Activated T-helper 1 cell treated with anti-CD3 and anti-CD28 coated beads, Interleukin-12 subunit alpha, Interleukin-12 subunit beta, Interleukin-2, Interleukin-4 antibody, amounts not matched to agents 30 ng/mL and 10 ng/mL and 1 ng/mL, durations not matched to agents 14 hours and 24 hours and 36 hours (primary cell): ENCODE results near the gene MT1F. TPM values are rescaled to one million over a fixed set of nuclear protein-coding genes. Genes with fewer than 3 reads are reported as not detected.

Source experiments
- DNase-seq: peaks from one replicate; pipeline ENCODE4 v3.0.0; 2021; ENCODE audit warnings: low spot score
- H3K27ac Mint-ChIP-seq: one replicate; pipeline ENCODE4 v1.8.0; 2021; ENCODE audit warnings: mild to moderate bottlenecking, mixed read lengths
- H3K27me3 Mint-ChIP-seq: one replicate; pipeline ENCODE4 v1.8.0; 2022; ENCODE audit warnings: mild to moderate bottlenecking, moderate library complexity, mixed read lengths; ENCODE audit not compliant: insufficient read depth
- H3K36me3 Mint-ChIP-seq: one replicate; pipeline ENCODE4 v1.8.0; 2021; ENCODE audit warnings: low read depth, mixed read lengths
- H3K4me1 Mint-ChIP-seq: one replicate; pipeline ENCODE4 v1.8.0; 2021; ENCODE audit warnings: low read depth, mixed read lengths
- H3K4me3 Mint-ChIP-seq: one replicate; pipeline ENCODE4 v1.8.0; 2021; ENCODE audit warnings: mild to moderate bottlenecking, moderate library complexity, mixed read lengths
- H3K9me3 Mint-ChIP-seq: one replicate; pipeline ENCODE4 v1.8.0; 2021; ENCODE audit warnings: mixed read lengths
- intact Hi-C: fragments of 100-400 bp; cut with micrococcal nuclease; formaldehyde crosslinking; loops from one replicate; pipeline ENCODE4 v1.15.1; 2024
- total RNA-seq: library from RNA; stranded (reverse); gene quantifications from 2 replicates; pipeline ENCODE4 v1.2.3, GENCODE V29; 2022

Gene MT1F
- total RNA-seq, 1 donor from 2014 or later = 5.2 TPM

- Mint-ChIP-seq H3K36me3 (no peaks in the 10 kb centered on the region), H3K27ac (no peak overlapping the region), H3K4me1 (peaks cover 36% of the 10 kb centered on the region), H3K9me3 (no peaks in the 10 kb centered on the region), H3K27me3 (peaks cover 49% of the 10 kb centered on the region), H3K4me3 (no peak overlapping the region)
- no peak for DNase-seq
- intact Hi-C loops = no loop called here
These were observed 27.6 kb upstream of the MT1F start for GRCh38 chr16:56630134-56630533.

DNA sequence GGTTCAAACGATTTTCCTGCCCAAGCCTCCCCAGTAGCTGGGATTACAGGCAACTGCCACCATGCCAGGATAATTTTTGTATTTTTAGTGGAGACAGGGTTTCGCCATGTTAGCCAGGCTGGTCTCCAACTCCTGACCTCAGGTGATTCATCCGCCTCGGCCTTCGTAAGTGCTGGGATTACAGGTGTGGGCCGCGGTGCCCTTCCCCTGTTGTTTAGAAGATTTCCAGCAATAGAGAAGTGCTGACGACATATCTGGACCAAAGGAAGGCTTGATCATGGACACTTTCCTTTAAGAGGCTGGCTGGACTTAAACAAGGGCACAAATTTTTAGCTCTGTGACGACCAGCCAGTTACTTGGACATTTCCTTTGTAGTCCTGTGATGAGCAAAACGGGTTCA is 26.6 kb upstream of the MT1F start:
- no peak for DNase-seq
- H3K4me3 Mint-ChIP-seq = no peak overlapping the region
- peaks cover 29% of the 10 kb centered on the region for H3K4me1 Mint-ChIP-seq
- intact Hi-C loops = no loop called here
- no peaks in the 10 kb centered on the region for H3K36me3 Mint-ChIP-seq
- H3K27ac Mint-ChIP-seq = no peak overlapping the region
- H3K27me3 Mint-ChIP-seq = peaks cover 56% of the 10 kb centered on the region
- no peaks in the 10 kb centered on the region for H3K9me3 Mint-ChIP-seq

DNA sequence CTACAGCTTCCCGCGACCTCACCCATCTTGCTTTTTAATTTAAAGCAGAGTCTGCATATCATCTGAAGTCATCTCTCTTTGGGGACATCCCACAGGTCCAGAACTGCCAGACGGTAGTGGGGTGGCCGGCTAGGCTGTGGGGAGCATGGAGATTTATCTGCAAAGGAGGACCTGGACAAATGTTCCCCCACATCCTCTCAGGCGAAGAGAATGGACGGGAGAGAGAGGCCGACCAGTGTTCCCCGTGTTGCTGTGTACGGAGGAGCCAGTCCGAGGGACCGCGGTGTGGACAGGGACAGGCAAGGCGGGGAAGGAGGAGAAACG is 26.0 kb upstream of the MT1F start:
- Mint-ChIP-seq H3K27me3 (peaks cover 62% of the 10 kb centered on the region), H3K27ac (no peak overlapping the region), H3K4me1 (peaks cover 27% of the 10 kb centered on the region), H3K4me3 (peak overlapping the region; percentile 77), H3K9me3 (no peaks in the 10 kb centered on the region), H3K36me3 (no peaks in the 10 kb centered on the region)
- intact Hi-C loops = no loop called here
- DNase-seq = no peak

GRCh38 chr16:56632156-56632847 is 25.5 kb upstream of the MT1F start, which contains the start of gene MT1M:
Gene MT1M (plus strand): TSS chr16:56632659. CDS start chr16:56632732, 73 bp downstream.
- intact Hi-C loops = no loop called here
- Mint-ChIP-seq H3K9me3 (no peaks in the 10 kb centered on the region), H3K36me3 (no peaks in the 10 kb centered on the region), H3K4me3 (peak within 1 kb of the TSS; percentile 77), H3K27ac (no peak within 1 kb of the TSS), H3K27me3 (peaks cover 65% of the 10 kb centered on the region), H3K4me1 (peaks cover 30% of the 10 kb centered on the region)
- no peak for DNase-seq

- DNase-seq = no peak
- intact Hi-C loops = no loop called here
- Mint-ChIP-seq H3K4me3 (peak overlapping the region; percentile 61), H3K27me3 (peaks cover 69% of the 10 kb centered on the region), H3K27ac (no peak overlapping the region), H3K9me3 (no peaks in the 10 kb centered on the region), H3K36me3 (no peaks in the 10 kb centered on the region), H3K4me1 (peaks cover 36% of the 10 kb centered on the region)
These were observed 24.9 kb upstream of the MT1F start for GRCh38 chr16:56632848-56633365.

DNA sequence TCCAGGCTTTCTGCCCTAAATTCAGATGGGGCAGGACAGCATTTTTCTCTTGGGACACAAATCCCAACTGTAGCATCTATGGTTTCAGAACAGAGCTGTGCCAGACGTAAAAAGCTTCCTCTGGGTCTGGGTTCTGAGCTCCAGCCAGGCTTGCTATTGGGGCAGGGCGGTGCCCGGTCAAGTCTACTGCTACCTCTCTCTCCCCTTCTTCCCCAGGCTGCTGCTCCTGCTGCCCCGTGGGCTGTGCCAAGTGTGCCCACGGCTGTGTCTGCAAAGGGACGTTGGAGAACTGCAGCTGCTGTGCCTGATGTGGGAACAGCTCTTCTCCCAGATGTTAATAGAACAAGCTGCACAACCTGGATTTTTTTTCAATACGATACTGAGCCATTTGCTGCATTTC is 24.2 kb upstream of the MT1F start:
- H3K4me1 Mint-ChIP-seq = peaks cover 38% of the 10 kb centered on the region
- peak overlapping the region; percentile 5 for H3K4me3 Mint-ChIP-seq
- H3K36me3 Mint-ChIP-seq = no peaks in the 10 kb centered on the region
- no peak overlapping the region for H3K27ac Mint-ChIP-seq
- no peaks in the 10 kb centered on the region for H3K9me3 Mint-ChIP-seq
- peaks cover 70% of the 10 kb centered on the region for H3K27me3 Mint-ChIP-seq
- no peak for DNase-seq
- intact Hi-C loops = no loop called here

GRCh38 chr16:56634715-56635440 is 22.9 kb upstream of the MT1F start:
- H3K4me1 Mint-ChIP-seq = peaks cover 34% of the 10 kb centered on the region
- DNase-seq = no peak
- intact Hi-C loops = no loop called here
- peak overlapping the region; percentile 15 for H3K27ac Mint-ChIP-seq
- peak overlapping the region; percentile 73 for H3K4me3 Mint-ChIP-seq
- no peaks in the 10 kb centered on the region for H3K36me3 Mint-ChIP-seq
- H3K9me3 Mint-ChIP-seq = no peaks in the 10 kb centered on the region
- peaks cover 80% of the 10 kb centered on the region for H3K27me3 Mint-ChIP-seq

- no peaks in the 10 kb centered on the region for H3K36me3 Mint-ChIP-seq
- no peak overlapping the region for H3K27ac Mint-ChIP-seq
- intact Hi-C loops = no loop called here
- H3K27me3 Mint-ChIP-seq = peaks cover 84% of the 10 kb centered on the region
- peaks cover 30% of the 10 kb centered on the region for H3K4me1 Mint-ChIP-seq
- DNase-seq = no peak
- H3K4me3 Mint-ChIP-seq = peak overlapping the region; percentile 42
- H3K9me3 Mint-ChIP-seq = no peaks in the 10 kb centered on the region
These were observed 22.3 kb upstream of the MT1F start for GRCh38 chr16:56635441-56635967.

DNA sequence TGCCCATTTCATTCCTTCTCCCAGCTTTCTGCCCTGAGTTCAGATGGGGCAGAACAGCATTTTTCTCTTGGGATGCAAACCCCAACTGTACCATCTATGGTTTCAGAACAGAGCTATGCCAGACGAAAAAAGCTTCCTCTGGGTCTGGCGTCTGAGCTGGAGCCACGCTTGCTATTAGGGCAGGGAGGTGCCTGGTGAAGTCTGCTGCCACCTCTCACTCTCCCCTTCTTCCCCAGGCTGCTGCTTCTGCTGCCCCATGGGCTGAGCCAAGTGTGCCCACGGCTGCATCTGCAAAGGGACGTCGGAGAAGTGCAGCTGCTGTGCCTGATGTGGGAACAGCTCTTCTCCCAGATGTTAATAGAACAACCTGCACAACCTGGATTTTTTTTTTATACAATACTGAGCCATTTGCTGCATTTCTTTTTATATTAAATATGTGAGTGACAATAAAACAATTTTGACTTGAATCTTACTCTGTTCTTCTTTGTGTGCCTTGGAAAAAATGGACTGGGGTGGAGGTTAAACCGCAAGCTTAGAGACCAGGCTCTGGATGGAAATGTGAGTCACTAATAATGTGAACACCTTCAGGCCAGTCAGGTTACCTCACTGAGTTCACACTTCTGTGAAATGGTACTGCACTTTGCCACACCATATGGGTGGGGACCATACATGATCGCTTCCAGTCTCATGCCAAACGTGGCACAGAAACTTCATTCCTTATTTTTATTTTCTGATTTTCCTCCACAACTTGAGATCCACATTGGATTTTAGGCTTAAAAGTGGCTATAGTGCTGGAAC is 20.9 kb upstream of the MT1F start:
- Mint-ChIP-seq H3K27me3 (peaks cover 75% of the 10 kb centered on the region), H3K36me3 (no peaks in the 10 kb centered on the region), H3K9me3 (no peaks in the 10 kb centered on the region), H3K4me3 (no peak overlapping the region), H3K4me1 (peaks cover 27% of the 10 kb centered on the region), H3K27ac (no peak overlapping the region)
- intact Hi-C loops = no loop called here
- no peak for DNase-seq

- DNase-seq = no peak
- intact Hi-C loops = no loop called here
- Mint-ChIP-seq H3K4me1 (peaks cover 32% of the 10 kb centered on the region), H3K4me3 (peak within 1 kb of the TSS; percentile 78), H3K9me3 (no peaks in the 10 kb centered on the region), H3K27me3 (peaks cover 71% of the 10 kb centered on the region), H3K27ac (no peak within 1 kb of the TSS), H3K36me3 (no peaks in the 10 kb centered on the region)
These were observed 19.7 kb upstream of the MT1F start, which contains the start of gene MT1A for GRCh38 chr16:56637814-56638750. Gene MT1A (plus strand): TSS chr16:56638666. CDS start chr16:56638739, 73 bp downstream.

GRCh38 chr16:56639045-56639444 is 18.7 kb upstream of the MT1F start:
- no peak overlapping the region for H3K27ac Mint-ChIP-seq
- no peaks in the 10 kb centered on the region for H3K9me3 Mint-ChIP-seq
- DNase-seq = no peak
- H3K4me1 Mint-ChIP-seq = peaks cover 40% of the 10 kb centered on the region
- intact Hi-C loops = no loop called here
- H3K27me3 Mint-ChIP-seq = peaks cover 66% of the 10 kb centered on the region
- no peak overlapping the region for H3K4me3 Mint-ChIP-seq
- no peaks in the 10 kb centered on the region for H3K36me3 Mint-ChIP-seq

DNA sequence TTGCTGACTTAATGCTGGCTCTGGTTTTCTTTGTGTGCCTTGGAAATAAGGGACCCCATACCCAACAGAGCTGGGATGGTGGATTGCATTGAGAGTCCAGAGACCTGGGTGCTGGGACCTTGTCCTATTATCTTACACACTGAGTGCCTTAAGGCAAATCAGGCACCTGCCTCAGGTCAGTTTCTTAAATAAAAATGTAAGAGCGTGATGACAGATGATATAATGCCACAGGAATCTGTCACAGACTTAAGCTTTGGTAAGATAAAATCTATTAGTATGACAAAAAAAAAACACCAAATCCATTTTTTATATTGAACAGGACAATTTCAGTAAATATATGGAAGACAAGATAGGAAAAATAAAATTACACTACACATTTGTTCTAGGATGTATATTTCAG is 17.7 kb upstream of the MT1F start:
- Mint-ChIP-seq H3K9me3 (no peaks in the 10 kb centered on the region), H3K27ac (no peak overlapping the region), H3K27me3 (peaks cover 60% of the 10 kb centered on the region), H3K4me1 (peaks cover 39% of the 10 kb centered on the region), H3K4me3 (no peak overlapping the region), H3K36me3 (no peaks in the 10 kb centered on the region)
- intact Hi-C loops = no loop called here
- DNase-seq = no peak
